Kidney (tissue), 14 donors: Measurements from ENCODE around the gene INHBE. TPM values are rescaled to one million over a fixed set of nuclear protein-coding genes. Genes with fewer than 3 reads are reported as not detected.

Experiments
- DNase-seq, 5 donors: peaks; one replicate each; pipeline ENCODE4 v3.0.0-alpha.2; 2013 to 2020
- FAIRE-seq: peaks from 2 replicates; lab custom pipeline; 2012; peaks lifted over from hg19 to GRCh38; lab: Jason Lieb, UNC
- H3K27ac ChIP-seq, 2 donors: one replicate each; pipeline ENCODE4 v1.7.0; 2013; ENCODE audit warnings: low read depth in 2 of 2, low read length in 2 of 2, inconsistent platforms in 1 of 2
- H3K27me3 ChIP-seq: one replicate; pipeline ENCODE4 v1.7.1; 2013; ENCODE audit warnings: low read length, inconsistent platforms; ENCODE audit not compliant: control insufficient read depth, insufficient read depth
- H3K36me3 ChIP-seq, 3 donors: one replicate each; pipeline versions ENCODE4 v1.7.0 to v1.7.1; 2013; ENCODE audit warnings: low read length in 3 of 3, control low read depth in 1 of 3, inconsistent platforms in 1 of 3; ENCODE audit not compliant: insufficient read depth in 3 of 3, control insufficient read depth in 2 of 3
- H3K4me1 ChIP-seq, 3 donors: one replicate each; pipeline versions ENCODE4 v1.7.0 to v1.7.1; 2013; ENCODE audit warnings: low read length in 3 of 3, inconsistent platforms in 1 of 3, low read depth in 1 of 3; ENCODE audit not compliant: control insufficient read depth in 2 of 3, insufficient read depth in 2 of 3
- H3K4me3 ChIP-seq, 3 donors: one replicate each; pipeline versions ENCODE4 v1.7.0 to v1.8.1; 2013; ENCODE audit warnings: low read length in 3 of 3, control low read depth in 1 of 3, inconsistent platforms in 1 of 3
- H3K9ac ChIP-seq, 3 donors: one replicate each; pipeline versions ENCODE4 v1.7.0 to v1.7.1; 2013; ENCODE audit warnings: low read length in 3 of 3, control low read depth in 1 of 3, inconsistent platforms in 1 of 3
- H3K9me3 ChIP-seq, 3 donors: one replicate each; pipeline versions ENCODE4 v1.7.0 to v1.7.1; 2013; ENCODE audit warnings: low read length in 3 of 3, control low read depth in 1 of 3, inconsistent platforms in 1 of 3; ENCODE audit not compliant: control insufficient read depth in 2 of 3, insufficient read depth in 1 of 3
- CTCF ChIP-seq: IDR thresholded peaks from 3 replicates; pipeline ENCODE4 v1.5.1; 2012; ENCODE audit warnings: mild to moderate bottlenecking, moderate library complexity, borderline replicate concordance; ENCODE audit not compliant: insufficient read depth; ENCODE audit errors: extremely low read depth
- intact Hi-C: fragments of 100-400 bp; cut with DNase I; formaldehyde crosslinking; loops from one replicate; pipeline ENCODE4 v1.11.1; 2022
- polyA plus RNA-seq: library from polyadenylated mRNA; stranded (reverse); fragments of 350-450 nt; fragmentation: Illumina TruSeq; extraction: RNeasy Lipid Tissue Mini Kit (QIAGEN cat#74804); gene quantifications from one replicate; pipeline ENCODE4 v1.2.3, GENCODE V29; 2014; ENCODE audit warnings: low read depth, low replicate concordance; ENCODE audit not compliant: insufficient read depth
- total RNA-seq: library from RNA; stranded (reverse); fragmentation: NEBNext Ultra II Directional; extraction: Animal tissue kit (Norgen Biotek cat#: 25700); gene quantifications from one replicate; pipeline ENCODE4 v1.2.1, GENCODE V29; 2021
- donor health status: control.
- donor health status: control.
- donor health status: control.
- donor health status: control.
- donor health status: control.
- donor health status: DM: yes; HTN: yes; CAD: no.
- donor health status: Normal renal cell carcinoma (clear cell type).

INHBE gene
- total and polyA plus RNA-seq, 2 donors from 2014 or later: 0.19 to 0.30 TPM

DNA sequence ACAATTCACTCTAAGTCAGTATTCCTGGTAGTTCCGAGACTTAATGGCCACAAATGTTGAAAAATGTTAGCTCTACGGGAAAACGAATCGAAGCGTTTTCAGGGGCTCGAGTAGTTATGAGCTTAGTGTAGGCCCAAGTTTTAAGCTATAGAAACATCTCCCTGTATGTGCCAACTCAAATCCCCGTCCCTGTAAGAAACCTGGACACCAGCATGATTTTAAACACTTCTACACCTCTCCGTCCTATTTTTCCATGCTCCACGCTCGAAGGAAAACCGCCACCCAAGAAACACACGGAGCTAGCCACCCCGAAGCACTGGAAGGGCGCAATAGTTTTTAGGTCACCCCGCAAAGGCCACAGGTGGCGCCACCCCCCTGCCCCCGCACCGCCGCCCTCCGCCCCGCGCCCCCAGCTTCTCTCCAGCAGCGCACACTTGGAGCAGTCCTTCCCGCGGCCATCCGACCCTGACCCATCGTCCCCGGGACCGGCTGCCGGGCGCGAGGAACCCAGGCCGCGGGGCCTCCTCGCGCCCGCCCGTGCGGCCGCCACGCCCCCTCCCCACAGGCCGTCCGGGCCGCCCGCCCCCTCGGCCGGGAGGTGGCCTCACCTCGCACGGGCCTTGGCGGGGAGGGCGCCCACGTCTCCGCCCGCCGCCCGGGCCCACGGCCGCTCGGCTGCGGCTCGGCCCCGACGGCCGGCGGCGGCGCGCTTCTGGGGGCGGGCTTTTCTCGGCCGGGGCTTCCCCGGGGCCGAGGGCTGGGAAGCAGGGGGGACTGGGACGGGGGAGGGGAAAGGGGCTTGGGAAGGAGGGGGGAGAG lies 24.8 kb upstream of the INHBE start:
- Histone ChIP-seq H3K4me1 (peaks cover 0 to 9% (median 2%) of the 10 kb centered on the region in 3 donors), H3K27ac (peak overlapping the region; percentile 93 to 96), H3K36me3 (no peaks in the 10 kb centered on the region), H3K27me3 (no peaks in the 10 kb centered on the region), H3K9ac (peak overlapping the region; percentile 61 to 99 (median 88)), H3K4me3 (peak overlapping the region; percentile 73 to 84 (median 76)), H3K9me3 (no peaks in the 10 kb centered on the region)
- DNase-seq (peak; percentile 38 to 86 (median 67)), FAIRE-seq (no peak)
- TF ChIP-seq CTCF: no peak
- intact Hi-C loops: no loop called here

GRCh38 chr12:57430931-57431566 lies 24.1 kb upstream of the INHBE start, which contains the start of gene R3HDM2:
Gene R3HDM2 (minus strand): TSS chr12:57431043. CDS start chr12:57310428, 120,615 bp downstream.
- Histone ChIP-seq H3K27ac (peak within 1 kb of the TSS; percentile 93 to 96), H3K4me1 (peaks cover 0 to 9% (median 2%) of the 10 kb centered on the region in 3 donors), H3K9me3 (no peaks in the 10 kb centered on the region), H3K27me3 (no peaks in the 10 kb centered on the region), H3K4me3 (peak within 1 kb of the TSS; percentile 84 to 87 (median 87)), H3K9ac (peak within 1 kb of the TSS; percentile 68 to 99 (median 88)), H3K36me3 (no peaks in the 10 kb centered on the region)
- no peak for TF ChIP-seq CTCF
- DNase-seq: peak; percentile 96 to 99 (median 97)
- intact Hi-C loops: no loop called here
- no peak for FAIRE-seq

DNA sequence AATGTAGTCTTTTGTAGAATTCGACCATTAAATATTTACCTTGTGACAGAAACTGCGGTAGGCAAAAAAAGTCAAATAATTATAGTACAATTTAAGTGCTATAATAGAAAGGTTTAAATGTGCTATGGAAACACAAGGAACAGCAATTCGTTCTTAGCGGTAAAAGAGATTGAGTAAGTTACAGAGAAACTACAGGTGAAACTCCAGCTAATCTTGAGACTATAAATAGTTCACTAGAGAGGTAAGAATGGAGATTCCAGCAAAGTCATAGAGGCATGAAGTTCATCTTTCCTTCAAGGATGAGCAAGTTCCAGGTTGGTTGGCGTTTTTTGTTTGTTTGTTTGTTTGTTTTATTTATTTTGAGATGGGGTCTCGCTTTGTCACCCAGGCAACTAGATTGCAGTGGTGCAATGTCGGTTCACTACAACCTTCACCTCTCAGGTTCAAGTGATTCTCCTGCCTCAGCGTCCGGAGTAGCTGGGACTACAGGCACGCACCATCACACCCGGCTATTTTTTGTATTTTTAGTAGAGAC lies 23.4 kb upstream of the INHBE start:
- H3K4me3 ChIP-seq: peak overlapping the region; percentile 84 to 87 (median 87)
- H3K4me1 ChIP-seq: peaks cover 0 to 9% (median 2%) of the 10 kb centered on the region in 3 donors
- DNase-seq (peak in 2 of 5 donors; percentile 32 to 50), FAIRE-seq (no peak)
- H3K27ac ChIP-seq: peak overlapping the region; percentile 93 to 96
- intact Hi-C loops: no loop called here
- peak overlapping the region; percentile 60 to 99 (median 68) for H3K9ac ChIP-seq
- no peaks in the 10 kb centered on the region for H3K36me3 ChIP-seq
- no peak for TF ChIP-seq CTCF
- no peaks in the 10 kb centered on the region for H3K27me3 ChIP-seq
- H3K9me3 ChIP-seq: no peaks in the 10 kb centered on the region
